HepG2 (cell line): Measurements from ENCODE around the gene EXOC5. TPM values are rescaled to one million over a fixed set of nuclear protein-coding genes. Genes with fewer than 3 reads are reported as not detected.

ENCODE experiments used
- ATAC-seq: fragments of 200-7000 bp; cut with Tn5 transposase; 3 replicates; pipeline ENCODE4 v1.9.1; 2020; ENCODE audit warnings: mild to moderate bottlenecking, moderate library complexity
- BruUV-seq: library from RNA; stranded (reverse); fragments of 400-500 nt; replicated peaks from 2 replicates; lab custom pipeline; 2021; lab: Mats Ljungman, UMichigan
- CTCF ChIA-PET: fragments of 300-600 bp; formaldehyde crosslinking; extraction: SDS; loops from one replicate; lab custom pipeline; 2021; ENCODE audit warnings: low total read pairs, inconsistent platforms, low intra/inter-chr PET ratio; lab: Yijun Ruan, JAX
- POLR2A ChIA-PET: fragments of 350-600 bp; sonication (Branson Sonifier 250); formaldehyde crosslinking; loops from one replicate; lab custom pipeline; 2020; ENCODE audit warnings: antibody characterized with exemption, inconsistent platforms; lab: Yijun Ruan, JAX
- DNase-seq: peaks from one replicate; pipeline ENCODE4 v3.0.0-alpha.2; 2015; ENCODE audit warnings: low spot score
- FAIRE-seq: peaks from 3 replicates; lab custom pipeline; 2011; peaks lifted over from hg19 to GRCh38; lab: Jason Lieb, UNC
- H2AFZ ChIP-seq: one replicate; pipeline ENCODE4 v1.6.1; 2011; ENCODE audit warnings: low read length, inconsistent platforms
- H3K27ac ChIP-seq: fragments of 300-600 bp; 3 replicates; pipeline ENCODE4 v1.8.0; 2011; ENCODE audit warnings: mixed run types, mild to moderate bottlenecking, mixed read lengths, low read length, inconsistent platforms; ENCODE audit not compliant: insufficient read depth; ENCODE audit errors: extremely low read length
- H3K27me3 ChIP-seq, 2 experiments: fragments of 200-600 bp in 1 of 2; 2 replicates in 1 of 2; 3 replicates in 1 of 2; pipeline versions ENCODE4 v1.6.0 to v1.8.0; 2011; ENCODE audit warnings: low read length in 2 of 2, mild to moderate bottlenecking in 2 of 2, moderate library complexity in 2 of 2, inconsistent platforms in 1 of 2; ENCODE audit not compliant: insufficient read depth in 2 of 2, control insufficient read depth in 1 of 2
- H3K36me3 ChIP-seq, 2 experiments: fragments of 200-600 bp in 1 of 2; replicated peaks in 1 of 2; 2 replicates in 1 of 2; 3 replicates in 1 of 2; pipeline versions ENCODE4 v1.5.1 to v1.8.0; 2011; ENCODE audit warnings: low read length in 2 of 2, inconsistent platforms in 1 of 2; ENCODE audit not compliant: insufficient read depth in 2 of 2, control insufficient read depth in 1 of 2
- H3K4me1 ChIP-seq: 2 replicates; pipeline ENCODE4 v1.5.1; 2012; ENCODE audit warnings: low read length, inconsistent platforms; ENCODE audit not compliant: insufficient read depth
- H3K4me2 ChIP-seq: 2 replicates; pipeline ENCODE4 v1.6.0; 2011; ENCODE audit warnings: low read depth, low read length, inconsistent platforms
- H3K4me3 ChIP-seq, 3 experiments: fragments of 200-600 bp in 1 of 3; sonication (generic), shearing (Covaris generic) in 1 of 3; replicated peaks in 1 of 3; 2 replicates each; pipeline ENCODE4 v1.5.1; 2011 to 2016; ENCODE audit warnings: low read length in 3 of 3, inconsistent platforms in 2 of 3, low read depth in 2 of 3, mild to moderate bottlenecking in 2 of 3, control low read depth in 1 of 3, mixed read lengths in 1 of 3; ENCODE audit not compliant: insufficient read depth in 1 of 3
- H3K79me2 ChIP-seq: one replicate; pipeline ENCODE4 v1.6.1; 2011; ENCODE audit warnings: low read length, inconsistent platforms; ENCODE audit not compliant: insufficient read depth
- H3K9ac ChIP-seq: 2 replicates; pipeline ENCODE4 v1.6.0; 2011; ENCODE audit warnings: mild to moderate bottlenecking, low read depth, low read length, inconsistent platforms; ENCODE audit not compliant: insufficient read depth
- H3K9me3 ChIP-seq: 2 replicates; pipeline ENCODE4 v1.5.1; 2012; ENCODE audit warnings: mild to moderate bottlenecking, low read length
- H4K20me1 ChIP-seq: 2 replicates; pipeline ENCODE4 v1.6.0; 2011; ENCODE audit warnings: inconsistent platforms, mild to moderate bottlenecking, low read length, moderate library complexity; ENCODE audit not compliant: insufficient read depth
- ARID3A ChIP-seq: IDR thresholded peaks from 2 replicates; pipeline ENCODE4 v1.6.1; 2012; ENCODE audit warnings: low read depth, low read length, improper control_type of control experiment
- HHEX ChIP-seq: IDR thresholded peaks from 2 replicates; pipeline ENCODE4 v1.6.1; 2016; ENCODE audit warnings: control low read depth
- IKZF1 ChIP-seq: fragments of 450-650 bp; IDR thresholded peaks from 2 replicates; pipeline ENCODE4 v1.7.1; 2016
- NR3C1 ChIP-seq: sonication (generic); formaldehyde crosslinking; IDR thresholded peaks from 2 replicates; pipeline ENCODE4 v1.4.0; 2020; ENCODE audit warnings: missing genetic modification reagents
- ONECUT2 ChIP-seq: sonication (generic); formaldehyde crosslinking; IDR thresholded peaks from 2 replicates; pipeline ENCODE4 v1.4.0; 2020; ENCODE audit warnings: missing genetic modification reagents
- RAD51 ChIP-seq: fragments of 450-650 bp; IDR thresholded peaks from 2 replicates; pipeline ENCODE4 v1.6.1; 2016; ENCODE audit warnings: borderline replicate concordance
- TCF12 ChIP-seq, 2 experiments: fragments of 450-650 bp in 1 of 2; sonication (generic) in 1 of 2; formaldehyde crosslinking in 1 of 2; IDR thresholded peaks; 2 replicates each; pipeline versions ENCODE4 v1.6.1 to v1.8.0; 2017 to 2022; ENCODE audit warnings: antibody characterized with exemption in 1 of 2, mild to moderate bottlenecking in 1 of 2, missing genetic modification reagents in 1 of 2, moderate library complexity in 1 of 2
- YEATS4 ChIP-seq: sonication (generic); formaldehyde crosslinking; IDR thresholded peaks from 2 replicates; pipeline ENCODE4 v1.4.0; 2020; ENCODE audit warnings: missing genetic modification reagents, borderline replicate concordance
- ZNF124 ChIP-seq: sonication (generic); formaldehyde crosslinking; IDR thresholded peaks from 2 replicates; pipeline ENCODE4 v1.4.0; 2020; ENCODE audit warnings: missing genetic modification reagents
- ZNF383 ChIP-seq: sonication (generic); formaldehyde crosslinking; IDR thresholded peaks from 2 replicates; pipeline ENCODE4 v1.4.0; 2020; ENCODE audit warnings: missing genetic modification reagents, mild to moderate bottlenecking, borderline replicate concordance
- ZNF629 ChIP-seq: sonication (generic); formaldehyde crosslinking; conservative IDR thresholded peaks from 2 replicates; pipeline ENCODE4 v1.5.0; 2020; ENCODE audit warnings: missing genetic modification reagents
- ZNF660 ChIP-seq: sonication (generic); formaldehyde crosslinking; IDR thresholded peaks from 2 replicates; pipeline ENCODE4 v1.5.1; 2020; ENCODE audit warnings: mild to moderate bottlenecking, low read depth, missing genetic modification reagents, borderline replicate concordance
- ZNF850 ChIP-seq: sonication (generic); formaldehyde crosslinking; conservative IDR thresholded peaks from 2 replicates; pipeline ENCODE4 v1.9.0; 2021; ENCODE audit warnings: mild to moderate bottlenecking, missing genetic modification reagents
- WGBS: methylation state at CpG from one replicate; pipeline ENCODE4 v1.1.6; 2017; ENCODE audit warnings: low lambda C conversion rate; 5-methylcytosine and 5-hydroxymethylcytosine counted together
- in situ Hi-C: cut with HindIII; loops from 2 replicates; pipeline ENCODE4 v1.10.0; 2017; ENCODE audit warnings: low pct_unique_long_range_greater_than_20kb; ENCODE audit not compliant: extremely low pct_ligation_motif_present
- intact Hi-C: fragments of 100-400 bp; cut with micrococcal nuclease; formaldehyde crosslinking; loops from one replicate; pipeline ENCODE4 v1.10.0; 2022; ENCODE audit not compliant: unreplicated experiment
- polyA plus RNA-seq, 8 experiments: library from polyadenylated mRNA; depleted of rRNA in 3 of 8; stranded (reverse) in 7 of 8; unstranded in 1 of 8; fragments of >200 nt; fragmentation: Illumina TruSeq in 4 of 8; extraction: Trizol in 4 of 8; gene quantifications; 2 replicates each; pipeline versions ENCODE4 v1.2.1 to v1.2.3, GENCODE V29; 2011 to 2016; ENCODE audit warnings: low read depth in 4 of 8, missing spikeins in 1 of 8, mixed read lengths in 1 of 8; ENCODE audit not compliant: insufficient read depth in 1 of 8
- total RNA-seq, 5 experiments: library from RNA; depleted of rRNA; stranded (reverse); fragments of >200 nt; fragmentation: Illumina TruSeq; extraction: Trizol; gene quantifications; 2 replicates each; pipeline ENCODE4 v1.2.3, GENCODE V29; 2016; ENCODE audit warnings: low read depth in 1 of 5
- TF ChIP-seq, protein P1 (sequence below): sonication (generic); formaldehyde crosslinking; IDR thresholded peaks from 2 replicates; pipeline ENCODE4 v1.5.1; 2020; ENCODE audit warnings: mild to moderate bottlenecking, missing genetic modification reagents
- TF ChIP-seq, protein P2 (sequence below): sonication (generic); formaldehyde crosslinking; IDR thresholded peaks from 2 replicates; pipeline ENCODE4 v1.8.1; 2023; ENCODE audit warnings: mild to moderate bottlenecking, missing genetic modification reagents

The EXOC5 gene
- total and polyA plus RNA-seq, 2 of the 13 experiments (the other 11 are each of a cell fraction or from before 2014, with no cell fraction given): 15.1 to 43.8 TPM

- H3K36me3 ChIP-seq: no peaks in the 10 kb centered on the region
- no peak overlapping the region for H2AFZ ChIP-seq
- no peaks in the 10 kb centered on the region for H3K9me3 ChIP-seq
- in situ Hi-C loops (no loop called here), intact Hi-C loops (no loop called here)
- no peak for DNase-seq
- no TSS peak for BruUV-seq
- no peak overlapping the region for H3K27ac ChIP-seq
- H3K79me2 ChIP-seq: no peaks in the 10 kb centered on the region
- ATAC-seq: no peak
- no peak for FAIRE-seq
- ChIA-PET CTCF (no interaction called here), POLR2A (no interaction called here)
- H3K27me3 ChIP-seq: peaks cover 0 to 6% of the 10 kb centered on the region in 2 experiments; a peak in 1 of 5 replicates
- no peak overlapping the region for H3K4me2 ChIP-seq
- no peak overlapping the region for H3K4me3 ChIP-seq
- H3K9ac ChIP-seq: no peak overlapping the region
- WGBS: 0% methylated on average over 3 of the region's 3 CpGs
- TF ChIP-seq RAD51 (peak; percentile 67), ZNF850 (CRISPR knock-in tag) (no peak)
- no peaks in the 10 kb centered on the region for H4K20me1 ChIP-seq
- H3K4me1 ChIP-seq: no peaks in the 10 kb centered on the region
Observed at GRCh38 chr14:57171903-57172302, 96.8 kb downstream of the EXOC5 start.

GRCh38 chr14:57171363-57171762 lies 97.3 kb downstream of the EXOC5 start:
- BruUV-seq: no TSS peak
- Histone ChIP-seq H3K27me3 (peaks cover 0 to 6% of the 10 kb centered on the region in 2 experiments; a peak in 1 of 5 replicates), H3K4me2 (no peak overlapping the region), H4K20me1 (no peaks in the 10 kb centered on the region), H3K36me3 (no peaks in the 10 kb centered on the region), H3K27ac (no peak overlapping the region), H3K4me1 (no peaks in the 10 kb centered on the region), H3K4me3 (no peak overlapping the region), H3K79me2 (no peaks in the 10 kb centered on the region), H3K9me3 (no peaks in the 10 kb centered on the region), H3K9ac (no peak overlapping the region), H2AFZ (no peak overlapping the region)
- DNase-seq: no peak
- FAIRE-seq: no peak
- ChIA-PET POLR2A (no interaction called here), CTCF (no interaction called here)
- no peak for ATAC-seq
- WGBS: 35% methylated on average over 5 of the region's 5 CpGs
- intact Hi-C loops: no loop called here
- in situ Hi-C loops: no loop called here
- TF ChIP-seq, protein P1, sequence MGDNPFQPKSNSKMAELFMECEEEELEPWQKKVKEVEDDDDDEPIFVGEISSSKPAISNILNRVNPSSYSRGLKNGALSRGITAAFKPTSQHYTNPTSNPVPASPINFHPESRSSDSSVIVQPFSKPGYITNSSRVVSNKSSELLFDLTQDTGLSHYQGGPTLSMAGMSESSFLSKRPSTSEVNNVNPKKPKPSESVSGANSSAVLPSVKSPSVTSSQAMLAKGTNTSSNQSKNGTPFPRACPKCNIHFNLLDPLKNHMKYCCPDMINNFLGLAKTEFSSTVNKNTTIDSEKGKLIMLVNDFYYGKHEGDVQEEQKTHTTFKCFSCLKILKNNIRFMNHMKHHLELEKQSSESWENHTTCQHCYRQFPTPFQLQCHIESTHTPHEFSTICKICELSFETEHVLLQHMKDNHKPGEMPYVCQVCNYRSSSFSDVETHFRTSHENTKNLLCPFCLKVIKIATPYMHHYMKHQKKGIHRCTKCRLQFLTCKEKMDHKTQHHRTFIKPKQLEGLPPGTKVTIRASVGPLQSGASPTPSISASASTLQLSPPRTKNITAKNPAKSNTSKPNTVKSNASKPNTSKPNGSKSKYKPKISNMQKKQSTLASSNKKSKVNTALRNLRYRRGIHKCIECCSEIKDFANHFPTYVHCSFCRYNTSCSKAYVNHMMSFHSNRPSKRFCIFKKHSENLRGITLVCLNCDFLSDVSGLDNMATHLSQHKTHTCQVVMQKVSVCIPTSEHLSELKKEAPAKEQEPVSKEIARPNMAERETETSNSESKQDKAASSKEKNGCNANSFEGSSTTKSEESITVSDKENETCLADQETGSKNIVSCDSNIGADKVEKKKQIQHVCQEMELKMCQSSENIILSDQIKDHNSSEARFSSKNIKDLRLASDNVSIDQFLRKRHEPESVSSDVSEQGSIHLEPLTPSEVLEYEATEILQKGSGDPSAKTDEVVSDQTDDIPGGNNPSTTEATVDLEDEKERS (CRISPR knock-in tag): no peak
- TF ChIP-seq ZNF629 (no peak), YEATS4 (no peak), TCF12 (IDR thresholded peaks at IDR 0.05) (no peak), TCF12 (CRISPR knock-in tag; IDR thresholded peaks at IDR 0.05) (no peak), ZNF124 (CRISPR knock-in tag) (no peak), NR3C1 (CRISPR knock-in tag) (no peak), HHEX (no peak), ONECUT2 (CRISPR knock-in tag) (no peak), ZNF660 (CRISPR knock-in tag) (no peak), ZNF383 (CRISPR knock-in tag) (no peak), ARID3A (no peak), IKZF1 (no peak)
- TF ChIP-seq, protein P2, sequence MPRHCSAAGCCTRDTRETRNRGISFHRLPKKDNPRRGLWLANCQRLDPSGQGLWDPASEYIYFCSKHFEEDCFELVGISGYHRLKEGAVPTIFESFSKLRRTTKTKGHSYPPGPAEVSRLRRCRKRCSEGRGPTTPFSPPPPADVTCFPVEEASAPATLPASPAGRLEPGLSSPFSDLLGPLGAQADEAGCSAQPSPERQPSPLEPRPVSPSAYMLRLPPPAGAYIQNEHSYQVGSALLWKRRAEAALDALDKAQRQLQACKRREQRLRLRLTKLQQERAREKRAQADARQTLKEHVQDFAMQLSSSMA: no peak
